IPS-15b (cell line): ENCODE data around the gene PPP2R5D.

Experiments
- H3K27me3 ChIP-seq: one replicate; pipeline ENCODE4 v1.6.1; 2013; ENCODE audit warnings: low read length; ENCODE audit not compliant: control insufficient read depth, insufficient read depth
- H3K36me3 ChIP-seq: one replicate; pipeline ENCODE4 v1.6.1; 2013; ENCODE audit warnings: low read length; ENCODE audit not compliant: control insufficient read depth, insufficient read depth
- H3K4me1 ChIP-seq: one replicate; pipeline ENCODE4 v1.6.1; 2013; ENCODE audit warnings: mild to moderate bottlenecking, low read length; ENCODE audit not compliant: control insufficient read depth, insufficient read depth
- H3K4me3 ChIP-seq: one replicate; pipeline ENCODE4 v1.5.1; 2013; ENCODE audit warnings: low read depth, low read length
- H3K9ac ChIP-seq: one replicate; pipeline ENCODE4 v1.6.1; 2013; ENCODE audit warnings: low read depth, mild to moderate bottlenecking, low read length
- H3K9me3 ChIP-seq: one replicate; pipeline ENCODE4 v1.6.1; 2013; ENCODE audit warnings: mild to moderate bottlenecking, low read length; ENCODE audit not compliant: control insufficient read depth, insufficient read depth

The PPP2R5D gene

DNA sequence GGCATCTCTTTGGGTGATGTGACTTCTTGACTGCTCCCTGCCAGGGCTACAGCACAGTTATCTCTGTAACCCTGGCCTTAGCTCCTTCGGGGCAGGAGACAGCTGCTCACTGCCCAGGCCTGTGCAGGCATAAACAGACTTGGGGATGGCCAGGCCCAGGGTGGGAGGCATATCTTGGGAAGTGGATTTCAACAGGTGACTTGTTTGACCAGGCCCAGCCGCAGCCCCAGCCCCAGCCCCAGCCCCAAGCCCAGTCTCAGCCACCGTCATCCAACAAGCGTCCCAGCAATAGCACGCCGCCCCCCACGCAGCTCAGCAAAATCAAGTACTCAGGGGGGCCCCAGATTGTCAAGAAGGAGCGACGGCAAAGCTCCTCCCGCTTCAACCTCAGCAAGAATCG lies 21.9 kb downstream of the PPP2R5D start:
- Histone ChIP-seq H3K27me3 (no peaks in the 10 kb centered on the region), H3K9me3 (no peaks in the 10 kb centered on the region), H3K4me3 (no peak overlapping the region), H3K9ac (no peak overlapping the region), H3K36me3 (peaks cover 28% of the 10 kb centered on the region), H3K4me1 (no peaks in the 10 kb centered on the region)

DNA sequence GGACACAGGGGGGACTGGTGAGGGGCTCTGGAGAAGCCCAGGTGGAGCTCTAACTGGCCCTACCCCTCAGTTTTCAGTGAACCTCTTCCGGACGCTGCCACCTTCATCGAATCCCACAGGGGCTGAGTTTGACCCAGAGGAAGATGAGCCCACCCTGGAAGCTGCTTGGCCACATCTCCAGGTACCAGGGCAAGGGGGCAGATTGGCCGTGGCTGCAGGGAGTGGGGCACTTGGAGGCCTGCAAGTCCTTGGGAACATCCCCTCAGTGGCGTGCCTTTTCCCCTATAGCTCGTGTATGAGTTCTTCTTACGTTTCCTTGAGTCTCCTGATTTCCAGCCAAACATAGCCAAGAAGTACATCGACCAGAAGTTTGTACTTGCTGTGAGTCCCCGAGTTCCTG lies 22.8 kb downstream of the PPP2R5D start:
- H3K27me3 ChIP-seq: no peaks in the 10 kb centered on the region
- no peaks in the 10 kb centered on the region for H3K4me1 ChIP-seq
- peaks cover 36% of the 10 kb centered on the region for H3K36me3 ChIP-seq
- H3K9ac ChIP-seq: no peak overlapping the region
- H3K4me3 ChIP-seq: no peak overlapping the region
- no peaks in the 10 kb centered on the region for H3K9me3 ChIP-seq

DNA sequence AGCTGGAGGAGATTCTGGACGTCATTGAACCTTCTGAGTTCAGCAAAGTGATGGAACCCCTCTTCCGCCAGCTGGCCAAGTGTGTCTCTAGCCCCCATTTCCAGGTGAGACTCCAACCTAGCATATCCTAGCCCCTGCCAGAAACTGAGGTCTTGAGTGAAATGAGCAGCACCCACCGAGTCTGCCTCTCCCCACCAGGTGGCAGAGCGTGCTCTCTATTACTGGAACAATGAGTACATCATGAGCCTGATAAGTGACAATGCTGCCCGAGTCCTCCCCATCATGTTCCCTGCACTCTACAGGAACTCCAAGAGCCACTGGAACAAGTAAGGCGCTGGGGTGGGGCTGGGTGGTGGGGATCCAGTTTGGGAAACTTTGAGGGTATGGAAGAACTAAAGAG lies 24.8 kb downstream of the PPP2R5D start:
- Histone ChIP-seq H3K9ac (no peak overlapping the region), H3K4me3 (no peak overlapping the region), H3K9me3 (no peaks in the 10 kb centered on the region), H3K4me1 (peaks cover 5% of the 10 kb centered on the region), H3K27me3 (no peaks in the 10 kb centered on the region), H3K36me3 (peaks cover 36% of the 10 kb centered on the region)

DNA sequence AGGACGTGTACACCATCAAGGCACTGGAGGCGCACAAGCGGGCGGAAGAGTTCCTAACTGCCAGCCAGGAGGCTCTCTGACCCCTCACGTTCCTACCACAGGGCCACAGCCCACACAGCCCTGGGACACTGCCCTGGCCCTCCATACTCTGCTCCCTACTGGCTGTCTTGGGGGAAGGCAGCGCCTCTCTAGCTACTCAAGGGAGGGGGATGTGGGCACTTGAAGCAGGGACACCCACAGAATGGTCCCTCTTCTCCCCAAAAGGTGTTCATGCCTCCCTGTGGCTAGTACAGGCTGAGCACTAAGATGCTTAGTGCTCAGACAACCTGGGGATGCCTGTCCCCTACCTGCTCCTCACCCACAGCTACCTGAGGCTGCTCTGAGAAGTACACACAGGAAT lies 26.8 kb downstream of the PPP2R5D start:
- no peaks in the 10 kb centered on the region for H3K27me3 ChIP-seq
- H3K9me3 ChIP-seq: no peaks in the 10 kb centered on the region
- H3K9ac ChIP-seq: no peak overlapping the region
- peaks cover 11% of the 10 kb centered on the region for H3K4me1 ChIP-seq
- no peak overlapping the region for H3K4me3 ChIP-seq
- H3K36me3 ChIP-seq: peaks cover 36% of the 10 kb centered on the region

DNA sequence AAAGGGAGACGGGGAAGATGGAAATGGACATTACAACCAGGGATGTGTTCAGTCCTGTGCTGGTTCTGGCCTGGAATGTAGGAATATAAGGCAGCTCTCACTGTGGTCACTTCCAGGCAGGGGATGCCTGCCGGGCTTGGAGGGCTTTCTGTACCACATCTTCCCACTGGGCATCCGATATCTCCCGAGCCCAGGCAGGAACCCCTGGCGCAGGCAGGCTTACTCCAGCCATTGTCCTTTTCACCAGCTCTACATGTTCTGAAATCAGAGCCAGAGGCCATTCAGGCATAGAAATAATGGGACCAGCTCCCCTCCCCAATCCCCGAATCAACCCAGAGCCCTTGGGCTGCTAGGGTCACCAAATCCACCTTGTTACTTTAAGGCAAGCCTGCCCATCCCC lies 28.0 kb downstream of the PPP2R5D start:
- peaks cover 38% of the 10 kb centered on the region for H3K36me3 ChIP-seq
- no peaks in the 10 kb centered on the region for H3K9me3 ChIP-seq
- no peak overlapping the region for H3K9ac ChIP-seq
- H3K27me3 ChIP-seq: no peaks in the 10 kb centered on the region
- H3K4me3 ChIP-seq: peak overlapping the region; percentile 85
- H3K4me1 ChIP-seq: peaks cover 11% of the 10 kb centered on the region

DNA sequence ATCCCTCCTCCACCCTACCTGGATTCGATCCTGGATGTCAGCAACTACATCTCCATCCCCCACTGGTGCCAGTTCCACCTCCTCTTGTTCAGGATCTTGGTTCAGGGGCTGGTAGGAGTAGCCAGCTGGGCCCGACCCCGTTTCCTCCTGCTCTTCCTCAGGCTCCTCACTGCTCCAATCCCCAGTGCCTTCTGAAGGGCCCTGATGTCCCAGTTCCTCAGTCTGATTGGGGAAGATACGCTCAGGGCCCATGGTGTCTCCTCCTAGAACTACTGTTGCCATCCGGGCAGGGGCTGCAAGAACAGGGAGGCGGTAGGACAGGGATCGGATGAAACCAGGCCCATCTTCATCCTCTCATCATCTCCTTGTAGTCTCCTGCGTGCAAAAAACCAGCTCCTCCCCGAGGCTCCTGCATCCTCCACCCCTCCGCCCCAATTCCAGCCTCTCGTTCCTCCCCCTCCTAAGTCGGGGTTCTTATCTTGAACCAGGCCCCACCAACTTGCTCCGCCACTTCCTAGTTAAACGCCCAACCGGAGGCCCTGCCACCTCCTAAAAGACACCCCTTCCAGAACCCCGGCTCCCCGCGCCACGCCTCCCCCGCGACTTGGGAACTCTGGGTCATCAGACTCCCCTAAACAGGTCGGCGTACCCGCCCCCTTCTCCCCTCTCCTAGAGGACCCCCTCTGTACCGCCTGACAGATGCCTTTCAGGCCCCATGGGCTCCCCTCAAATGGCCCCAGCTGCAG lies 28.9 kb downstream of the PPP2R5D start:
- Histone ChIP-seq H3K27me3 (no peaks in the 10 kb centered on the region), H3K4me3 (peak overlapping the region; percentile 85), H3K9me3 (no peaks in the 10 kb centered on the region), H3K9ac (peak overlapping the region; percentile 76), H3K4me1 (peaks cover 11% of the 10 kb centered on the region), H3K36me3 (peaks cover 39% of the 10 kb centered on the region)

DNA sequence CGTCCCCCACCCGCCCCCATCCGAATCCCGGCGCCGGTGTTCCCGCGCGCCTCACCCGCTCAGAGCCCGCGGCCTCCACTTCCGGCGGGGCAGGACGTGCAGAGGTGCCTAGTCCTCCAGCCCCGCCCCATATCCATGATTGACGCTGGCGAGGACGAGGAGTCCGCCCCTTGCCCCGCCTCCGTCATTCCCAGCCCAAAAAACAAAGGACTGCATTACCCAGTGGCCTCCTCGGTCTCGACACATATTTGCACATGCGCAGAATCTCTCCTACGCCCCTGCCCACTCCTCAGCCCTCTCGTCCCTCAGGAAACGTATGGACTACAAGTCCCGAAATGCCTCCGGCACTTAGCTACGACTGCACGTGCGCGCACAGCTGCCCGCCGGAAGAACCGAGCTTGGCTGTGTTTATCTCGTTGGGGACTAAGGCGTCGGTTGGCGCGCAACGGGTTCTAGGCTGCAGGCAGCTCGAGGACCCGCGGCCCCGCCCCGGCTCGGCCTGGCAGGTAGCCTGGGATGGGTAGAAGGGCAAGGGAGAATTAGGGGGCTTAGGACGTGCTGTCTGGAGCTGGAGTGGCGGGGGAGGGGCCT lies 29.6 kb downstream of the PPP2R5D start, which contains the start of the genes KLHDC3 and MEA1:
Gene KLHDC3 (plus strand): TSS at position 407 of the 591 bp plus-strand sequence. CDS start 2,944 bp downstream, outside the sequence.
Gene MEA1 (minus strand): TSS at position 104 of the 591 bp plus-strand sequence. CDS start 133 bp downstream, outside the sequence.
- H3K4me1 ChIP-seq: peaks cover 11% of the 10 kb centered on the region
- peaks cover 38% of the 10 kb centered on the region for H3K36me3 ChIP-seq

DNA sequence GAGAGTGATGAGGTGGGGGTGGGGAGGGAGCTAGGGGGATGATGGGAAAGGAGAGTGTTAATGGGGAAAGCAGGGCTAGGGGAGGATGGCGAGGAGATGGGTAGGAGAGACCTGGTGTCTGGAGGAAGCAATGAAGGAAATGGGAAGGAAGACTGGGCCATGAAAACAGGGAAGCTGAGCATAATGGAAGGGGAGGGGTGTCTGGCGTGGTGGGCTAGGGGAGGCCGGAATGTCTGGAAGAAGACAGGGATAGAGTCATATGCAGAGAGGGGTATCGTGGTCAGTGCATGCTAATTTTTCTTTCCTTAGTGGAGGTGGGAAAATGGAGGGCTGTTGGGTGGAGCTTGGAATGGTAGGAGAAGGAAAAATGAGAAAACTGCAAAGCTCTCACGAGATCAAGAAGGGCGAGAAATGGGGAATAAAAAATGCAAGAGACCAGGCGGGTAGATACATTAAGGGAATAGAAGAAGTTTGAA lies 30.1 kb downstream of the PPP2R5D start:
- Histone ChIP-seq H3K9ac (peak overlapping the region; percentile 89), H3K9me3 (no peaks in the 10 kb centered on the region), H3K4me3 (peak overlapping the region; percentile 95), H3K36me3 (peaks cover 39% of the 10 kb centered on the region), H3K27me3 (no peaks in the 10 kb centered on the region), H3K4me1 (peaks cover 11% of the 10 kb centered on the region)

More for the DNA sequence above, 29.6 kb downstream of the PPP2R5D start, which contains the start of the genes KLHDC3 and MEA1:
- Histone ChIP-seq H3K9me3 (no peaks in the 10 kb centered on the region), H3K4me3 (peak within 1 kb of the TSS; percentile 95), H3K9ac (peak within 1 kb of the TSS; percentile 89), H3K27me3 (no peaks in the 10 kb centered on the region)

DNA sequence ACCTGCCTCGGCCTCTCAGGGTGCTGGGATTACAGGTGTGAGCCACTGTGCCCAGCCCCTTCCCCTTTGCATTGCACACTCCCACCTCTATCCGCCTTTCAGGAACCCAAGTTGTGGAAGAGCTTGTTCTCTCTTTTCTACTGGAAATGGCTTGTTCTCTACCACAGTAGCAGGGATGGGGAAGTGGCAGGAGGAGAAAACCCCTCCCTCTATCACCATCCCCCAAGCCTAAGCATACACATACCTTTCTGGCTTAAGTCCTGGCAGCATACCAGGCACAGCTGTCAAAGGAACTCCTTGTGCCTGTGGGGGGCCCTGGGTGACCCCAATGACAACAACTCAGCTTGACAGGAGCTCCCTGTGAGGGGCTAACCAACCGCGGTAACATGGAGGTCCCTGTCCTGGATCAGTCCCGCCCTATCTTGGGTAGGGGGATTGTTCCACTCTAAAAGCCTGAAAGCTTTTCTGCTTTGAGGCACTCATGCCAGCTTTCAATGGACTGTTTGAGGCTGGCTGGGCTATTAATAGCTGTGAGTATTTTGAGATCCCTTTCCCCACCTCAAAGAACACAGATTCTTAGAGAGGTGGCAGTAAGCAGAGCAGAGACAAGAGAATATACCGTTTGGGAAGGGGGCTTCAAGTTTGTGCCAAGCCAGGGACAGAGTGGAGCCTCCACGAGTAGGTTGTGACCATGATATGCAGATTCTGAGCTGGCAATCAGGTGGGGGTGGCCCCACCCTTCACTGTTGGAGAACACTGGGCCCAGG lies 32.0 kb downstream of the PPP2R5D start:
- Histone ChIP-seq H3K9ac (no peak overlapping the region), H3K36me3 (peaks cover 29% of the 10 kb centered on the region), H3K4me1 (peaks cover 11% of the 10 kb centered on the region), H3K27me3 (no peaks in the 10 kb centered on the region), H3K9me3 (no peaks in the 10 kb centered on the region), H3K4me3 (no peak overlapping the region)

DNA sequence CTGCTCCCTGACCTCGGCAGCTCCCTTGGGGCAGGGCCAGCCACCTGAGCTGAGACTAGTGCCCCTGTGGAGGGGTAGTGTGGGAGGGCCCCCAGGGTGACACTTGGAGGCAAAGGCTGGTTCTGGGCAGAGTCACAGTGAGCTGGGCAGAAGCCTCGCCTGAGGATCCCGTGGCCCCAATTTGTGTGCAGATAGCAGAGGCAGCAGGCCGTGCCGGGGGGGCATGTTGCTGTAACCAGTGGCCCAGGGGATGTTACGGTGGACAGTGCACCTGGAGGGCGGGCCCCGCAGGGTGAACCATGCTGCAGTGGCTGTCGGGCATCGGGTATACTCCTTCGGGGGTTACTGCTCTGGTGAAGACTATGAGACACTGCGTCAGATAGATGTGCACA lies 32.6 kb downstream of the PPP2R5D start:
- Histone ChIP-seq H3K9me3 (no peaks in the 10 kb centered on the region), H3K4me1 (peaks cover 11% of the 10 kb centered on the region), H3K9ac (no peak overlapping the region), H3K27me3 (no peaks in the 10 kb centered on the region), H3K36me3 (peaks cover 23% of the 10 kb centered on the region), H3K4me3 (no peak overlapping the region)

DNA sequence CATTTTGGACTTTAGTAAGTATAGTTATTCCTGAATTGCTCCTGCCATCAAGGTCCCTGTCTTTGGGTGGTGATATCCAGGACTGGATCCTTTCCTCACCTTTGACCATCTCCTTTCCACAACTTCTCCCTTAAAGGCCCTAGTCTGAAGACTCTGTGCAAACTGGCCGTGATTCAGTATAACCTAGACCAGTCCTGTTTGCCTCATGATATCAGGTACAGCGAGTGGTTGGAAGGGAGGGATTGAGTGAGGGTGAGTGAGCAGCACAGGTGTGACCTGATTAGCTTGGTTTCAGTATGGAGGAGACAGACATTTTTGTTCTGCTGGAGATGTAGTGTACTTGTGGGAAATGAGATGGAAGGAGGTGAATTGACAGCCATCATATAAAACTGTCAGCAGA lies 34.8 kb downstream of the PPP2R5D start:
- H3K4me3 ChIP-seq: no peak overlapping the region
- peaks cover 23% of the 10 kb centered on the region for H3K36me3 ChIP-seq
- H3K9me3 ChIP-seq: no peaks in the 10 kb centered on the region
- no peaks in the 10 kb centered on the region for H3K27me3 ChIP-seq
- no peak overlapping the region for H3K9ac ChIP-seq
- peaks cover 5% of the 10 kb centered on the region for H3K4me1 ChIP-seq
